IMR-90 (cell line): Measurements from ENCODE around the gene RERE. TPM values are rescaled to one million over a fixed set of nuclear protein-coding genes. Genes with fewer than 3 reads are reported as not detected.

ENCODE experiments used
- ATAC-seq: fragments of 200-7000 bp; cut with Tn5 transposase; 2 replicates; pipeline ENCODE4 v1.9.1; 2020; ENCODE audit warnings: low read depth, mild to moderate bottlenecking, moderate library complexity
- BruUV-seq: library from RNA; stranded (reverse); fragments of 400-500 nt; replicated peaks from 2 replicates; lab custom pipeline; 2021; lab: Mats Ljungman, UMichigan
- CTCF ChIA-PET: fragments of 300-600 bp; formaldehyde crosslinking; extraction: SDS; loops from one replicate; lab custom pipeline; 2021; ENCODE audit warnings: antibody characterized with exemption; lab: Yijun Ruan, JAX
- POLR2A ChIA-PET: fragments of 300-600 bp; sonication (Branson Sonifier 250); formaldehyde crosslinking; loops from one replicate; lab custom pipeline; 2022; ENCODE audit warnings: antibody characterized with exemption; ENCODE audit not compliant: unreplicated experiment; lab: Charles Lee
- DNase-seq: peaks from one replicate; pipeline ENCODE4 v3.0.0; 2013
- H2AFZ ChIP-seq: replicated peaks from 2 replicates; pipeline ENCODE3; 2013; ENCODE audit warnings: low read length, mild to moderate bottlenecking; ENCODE audit not compliant: poor library complexity
- H2AK5ac ChIP-seq: 2 replicates; pipeline ENCODE4 v1.6.1; 2013; ENCODE audit warnings: low read depth, low read length, inconsistent platforms
- H2AK9ac ChIP-seq: replicated peaks from 2 replicates; pipeline ENCODE3; 2013; ENCODE audit warnings: mild to moderate bottlenecking, low read depth, low read length, moderate library complexity; ENCODE audit not compliant: poor library complexity
- H2BK120ac ChIP-seq: 2 replicates; pipeline ENCODE4 v1.6.1; 2013; ENCODE audit warnings: low read depth, low read length, inconsistent platforms
- H2BK15ac ChIP-seq: 3 replicates; pipeline ENCODE4 v1.6.1; 2013; ENCODE audit warnings: low read depth, low read length, inconsistent platforms
- H2BK20ac ChIP-seq: 2 replicates; pipeline ENCODE4 v1.6.1; 2013; ENCODE audit warnings: low read depth, mild to moderate bottlenecking, inconsistent platforms, low read length, moderate library complexity
- H2BK5ac ChIP-seq: 2 replicates; pipeline ENCODE4 v1.6.1; 2013; ENCODE audit warnings: mild to moderate bottlenecking, low read depth, low read length, inconsistent platforms; ENCODE audit not compliant: poor library complexity, severe bottlenecking
- H3K14ac ChIP-seq: replicated peaks from 2 replicates; pipeline ENCODE4 v1.6.1; 2013; ENCODE audit warnings: low read depth, low read length, inconsistent platforms
- H3K18ac ChIP-seq: 2 replicates; pipeline ENCODE4 v1.6.1; 2013; ENCODE audit warnings: low read depth, low read length, control low read depth
- H3K23ac ChIP-seq: 2 replicates; pipeline ENCODE4 v1.6.1; 2013; ENCODE audit warnings: low read depth, low read length, inconsistent platforms
- H3K27ac ChIP-seq: 2 replicates; pipeline ENCODE4 v1.5.1; 2013; ENCODE audit warnings: mild to moderate bottlenecking, control low read depth, low read length; ENCODE audit not compliant: insufficient read depth
- H3K27me3 ChIP-seq: 2 replicates; pipeline ENCODE4 v1.6.1; 2013; ENCODE audit warnings: low read length; ENCODE audit not compliant: control insufficient read depth, insufficient read depth
- H3K36me3 ChIP-seq: 2 replicates; pipeline ENCODE4 v1.6.1; 2013; ENCODE audit warnings: low read length, mixed read lengths; ENCODE audit not compliant: control insufficient read depth, insufficient read depth
- H3K4ac ChIP-seq: 2 replicates; pipeline ENCODE4 v1.6.1; 2013; ENCODE audit warnings: low read depth, low read length, inconsistent platforms
- H3K4me1 ChIP-seq: 2 replicates; pipeline ENCODE4 v1.6.1; 2013; ENCODE audit warnings: low read length, mixed read lengths; ENCODE audit not compliant: control insufficient read depth, insufficient read depth
- H3K4me2 ChIP-seq: 2 replicates; pipeline ENCODE4 v1.6.1; 2013; ENCODE audit warnings: low read depth, mild to moderate bottlenecking, control low read depth, low read length, moderate library complexity
- H3K4me3 ChIP-seq: 2 replicates; pipeline ENCODE4 v1.5.1; 2013; ENCODE audit warnings: low read depth, mild to moderate bottlenecking, control low read depth, low read length, moderate library complexity; ENCODE audit not compliant: insufficient read depth
- H3K56ac ChIP-seq: 2 replicates; pipeline ENCODE4 v1.6.1; 2013; ENCODE audit warnings: low read length, inconsistent platforms; ENCODE audit not compliant: insufficient read depth; ENCODE audit errors: extremely low read depth
- H3K79me1 ChIP-seq, 2 experiments: 2 replicates each; pipeline ENCODE4 v1.6.1; 2013; ENCODE audit warnings: low read length in 2 of 2, inconsistent platforms in 1 of 2, low read depth in 1 of 2
- H3K9ac ChIP-seq: 2 replicates; pipeline ENCODE4 v1.6.1; 2013; ENCODE audit warnings: low read depth, low read length, control low read depth
- H3K9me1 ChIP-seq: 2 replicates; pipeline ENCODE4 v1.6.1; 2013; ENCODE audit warnings: low read length, inconsistent platforms; ENCODE audit not compliant: insufficient read depth
- H3K9me3 ChIP-seq: 2 replicates; pipeline ENCODE4 v1.6.1; 2013; ENCODE audit warnings: low read length; ENCODE audit not compliant: control insufficient read depth, insufficient read depth
- H4K20me1 ChIP-seq: 2 replicates; pipeline ENCODE4 v1.6.1; 2013; ENCODE audit warnings: low read length, inconsistent platforms; ENCODE audit not compliant: insufficient read depth
- H4K5ac ChIP-seq: 2 replicates; pipeline ENCODE4 v1.6.1; 2013; ENCODE audit warnings: mild to moderate bottlenecking, low read depth, low read length, control low read depth
- H4K8ac ChIP-seq, 2 experiments: 2 replicates each; pipeline ENCODE4 v1.6.1; 2013; ENCODE audit warnings: low read depth in 2 of 2, low read length in 2 of 2, control low read depth in 1 of 2, inconsistent platforms in 1 of 2
- H4K91ac ChIP-seq: 2 replicates; pipeline ENCODE4 v1.6.1; 2013; ENCODE audit warnings: low read depth, low read length, inconsistent platforms; ENCODE audit not compliant: insufficient read depth
- FOS ChIP-seq: fragments of 150-350 bp; IDR thresholded peaks from 2 replicates; pipeline ENCODE4 v1.6.1; 2016; ENCODE audit warnings: low read depth, low read length
- MAFK ChIP-seq: IDR thresholded peaks from 2 replicates; pipeline ENCODE4 v1.6.1; 2012; ENCODE audit warnings: low read depth, low read length, improper control_type of control experiment
- MAZ ChIP-seq: IDR thresholded peaks from 2 replicates; pipeline ENCODE4 v1.6.1; 2012; ENCODE audit warnings: low read depth, mild to moderate bottlenecking, low read length, improper control_type of control experiment, moderate library complexity, borderline replicate concordance
- MXI1 ChIP-seq: IDR thresholded peaks from 2 replicates; pipeline ENCODE4 v1.6.1; 2012; ENCODE audit warnings: low read depth, mild to moderate bottlenecking, low read length, moderate library complexity, borderline replicate concordance
- WGBS, 2 experiments: methylation state at CpG; one replicate each; pipeline versions ENCODE4 v1.1.5 to v1.1.7; 2013; ENCODE audit warnings: missing lambda C conversion rate in 2 of 2; ENCODE audit not compliant: insufficient read length in 1 of 2; ENCODE audit errors: extremely low coverage in 2 of 2; 5-methylcytosine and 5-hydroxymethylcytosine counted together
- dilution Hi-C: fragments of 300-500 bp; cut with HindIII; formaldehyde crosslinking; loops from one replicate; pipeline ENCODE4 v1.14.3; 2018; ENCODE audit warnings: low sequenced_read_pairs; ENCODE audit not compliant: unreplicated experiment
- in situ Hi-C: fragments of 300-500 bp; cut with MboI; formaldehyde crosslinking; loops from 3 replicates; pipeline ENCODE4 v1.14.3; 2019; ENCODE audit warnings: low sequenced_read_pairs, inconsistent platforms, mixed read lengths
- intact Hi-C: fragments of 100-400 bp; cut with micrococcal nuclease; formaldehyde crosslinking; loops from 2 replicates; pipeline ENCODE4 v1.10.0; 2022
- polyA plus RNA-seq, 3 experiments: library from polyadenylated mRNA; depleted of rRNA; stranded (reverse); fragments of >200 nt; gene quantifications; 2 replicates each; pipeline ENCODE4 v1.2.3, GENCODE V29; 2012; ENCODE audit warnings: low replicate concordance in 1 of 3
- total RNA-seq: library from RNA; depleted of rRNA; stranded (reverse); fragments of >200 nt; gene quantifications from 2 replicates; pipeline ENCODE4 v1.2.3, GENCODE V29; 2012

The RERE gene
- total and polyA plus RNA-seq, 2 of the 4 experiments (the other 2 are of a cell fraction), result 11.5 to 25.1 TPM

GRCh38 chr1:8864713-8865344 is 47.4 kb upstream of the RERE start:
- no TSS peak for BruUV-seq
- Histone ChIP-seq H4K20me1 (peaks cover 100% of the 10 kb centered on the region), H3K4me2 (no peak overlapping the region), H3K4me3 (no peak overlapping the region), H3K4ac (no peak overlapping the region), H3K4me1 (peaks cover 7% of the 10 kb centered on the region), H3K23ac (no peak overlapping the region), H3K18ac (no peak overlapping the region), H3K27me3 (no peaks in the 10 kb centered on the region), H3K36me3 (peaks cover 93% of the 10 kb centered on the region), H2BK20ac (no peak overlapping the region), H3K9me3 (no peaks in the 10 kb centered on the region), H2BK120ac (no peak overlapping the region), H3K79me1 (peaks cover 63 to 93% of the 10 kb centered on the region in 2 experiments), H3K14ac (no peak overlapping the region), H2AFZ (no peak overlapping the region), H3K9me1 (peaks cover 6% of the 10 kb centered on the region; the same call in 1 of the 2 replicates), H4K8ac (no peak overlapping the region), H4K91ac (no peak overlapping the region), H3K56ac (no peak overlapping the region), H2BK5ac (no peak overlapping the region), H3K27ac (no peak overlapping the region), H2AK9ac (no peak overlapping the region), H2BK15ac (no peak overlapping the region), H2AK5ac (no peak overlapping the region), H4K5ac (no peak overlapping the region), H3K9ac (no peak overlapping the region)
- in situ Hi-C loops, result loop anchor here (25.0 kb wide), 1 partner anchor 878 kb away; no protein-coding TSS in a partner anchor
- DNase-seq (no peak), ATAC-seq (no peak)
- TF ChIP-seq FOS (no peak), MAZ (no peak), MAFK (no peak), MXI1 (no peak)
- WGBS, 2 experiments, result 90% methylated on average over 4 of the region's 6 CpGs; no CpG with 5 or more reads in 1 of the 2 experiments
- dilution Hi-C loops, result no loop called here
- intact Hi-C loops, result no loop called here
- ChIA-PET CTCF (interaction anchor here (0.5 to 1.2 kb wide), 3 partner anchors 9 to 848 kb away, joined by 3 read pairs; no protein-coding TSS in a partner anchor), POLR2A (no interaction called here)
